Raji (cell line): ENCODE measurements around the gene BDKRB2.

Experiments used
- POLR2A ChIP-seq: IDR thresholded peaks from 2 replicates; pipeline ENCODE4 v1.6.1; 2011; ENCODE audit warnings: low read depth, low read length, control low read depth; ENCODE audit not compliant: insufficient read depth

The BDKRB2 gene

DNA sequence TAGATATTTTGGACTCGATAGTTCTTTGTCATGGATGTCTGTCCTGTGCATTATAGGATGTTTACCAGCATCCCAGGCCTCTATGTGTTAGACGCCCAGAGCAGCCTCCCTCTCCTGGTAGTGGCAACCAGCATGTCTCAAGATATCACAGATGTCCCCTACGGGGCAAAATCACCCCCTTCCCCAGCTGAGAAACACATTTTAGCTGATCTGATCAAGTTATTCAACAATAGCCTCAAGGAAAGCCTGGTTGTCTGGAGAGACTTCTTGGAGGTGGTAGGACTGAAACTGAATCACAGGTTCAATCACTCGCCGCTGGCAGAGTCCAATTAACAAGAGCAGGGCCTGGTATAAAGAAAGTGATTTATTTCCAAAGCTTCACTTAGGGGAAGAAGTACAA is 69.0 kb downstream of the BDKRB2 start:
- no peak for TF ChIP-seq POLR2A

DNA sequence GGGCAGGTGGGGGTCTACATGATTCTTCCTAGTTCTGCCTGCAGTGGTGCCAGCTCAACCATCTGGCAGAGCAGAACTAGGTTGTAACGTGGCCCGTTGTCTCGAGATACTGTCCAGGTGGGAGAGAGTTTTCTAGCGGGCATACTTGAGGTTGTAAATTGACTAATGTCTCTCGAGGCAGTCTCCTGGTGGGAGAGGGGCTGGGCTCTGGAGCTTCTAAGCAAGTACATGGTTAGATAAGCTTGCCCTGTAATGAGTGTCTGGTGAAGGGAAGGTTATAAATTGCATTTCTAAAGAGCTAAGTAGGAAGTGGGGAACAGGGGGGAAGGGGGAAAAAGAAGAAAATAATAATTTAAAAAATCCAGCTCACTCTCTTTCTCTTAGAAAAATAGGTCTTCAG is 69.5 kb downstream of the BDKRB2 start:
- TF ChIP-seq POLR2A, result no peak

DNA sequence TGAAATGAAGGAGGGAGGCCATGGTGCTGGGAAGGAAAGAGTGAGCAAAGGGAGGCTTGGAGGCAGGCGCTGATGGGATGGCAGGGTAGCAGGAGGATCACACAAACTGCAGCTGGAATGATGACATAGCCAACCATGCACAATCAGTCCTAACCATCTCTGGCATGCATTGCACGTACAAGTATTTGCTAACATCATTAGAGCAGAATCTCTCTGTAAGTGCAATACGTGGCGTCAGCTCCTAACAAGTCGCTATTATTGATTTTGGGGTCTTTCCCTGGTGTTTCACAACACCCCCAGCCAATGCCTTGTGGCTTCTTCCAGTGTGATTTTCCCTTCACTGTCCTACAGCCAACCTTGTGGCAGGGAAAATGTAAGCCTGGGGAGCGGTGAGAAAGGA is 69.9 kb downstream of the BDKRB2 start:
- TF ChIP-seq POLR2A, result no peak

DNA sequence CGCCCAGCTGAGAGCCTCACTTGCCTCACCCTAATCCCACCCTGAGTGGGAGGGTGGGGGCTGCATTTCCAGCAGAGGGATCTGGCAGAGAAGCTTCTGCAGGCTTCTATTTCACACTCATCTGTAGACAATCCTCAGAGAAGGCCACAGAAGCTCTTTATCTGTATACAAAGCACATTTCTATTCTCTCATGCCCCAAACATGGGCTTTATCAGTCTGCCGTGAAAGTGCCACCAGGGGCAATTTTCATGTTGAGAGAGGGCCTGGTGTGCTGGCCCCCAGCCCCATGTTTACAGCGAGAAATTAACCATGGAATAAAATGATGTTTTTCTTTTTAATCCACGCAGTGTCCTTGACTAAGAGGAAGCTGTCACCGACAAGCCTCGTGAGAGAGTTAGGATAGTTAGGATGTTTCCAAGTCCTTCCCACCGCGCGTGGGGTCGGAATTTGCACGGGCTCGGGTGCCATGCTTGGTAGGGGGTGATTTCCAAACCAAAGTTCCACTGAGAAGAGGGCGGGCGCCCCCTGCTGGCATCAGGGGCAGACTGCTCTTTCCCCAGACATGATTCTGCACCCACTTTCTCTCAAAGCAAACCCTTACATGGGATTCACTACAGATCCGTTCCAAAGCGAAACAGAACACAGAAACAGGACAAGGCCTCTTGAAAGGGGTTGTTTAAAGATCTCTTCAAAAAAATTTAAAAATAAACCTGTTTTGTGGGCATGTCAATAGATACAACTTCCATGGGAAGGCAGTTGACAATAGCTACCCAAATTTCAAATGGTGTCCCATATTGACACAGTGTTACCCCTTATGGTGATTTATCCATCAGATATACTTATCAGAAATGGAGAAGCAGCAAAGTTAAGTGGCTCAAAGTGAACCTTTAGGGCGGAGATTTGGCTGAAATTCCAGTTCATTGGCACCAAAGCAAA is 70.8 kb downstream of the BDKRB2 start:
- TF ChIP-seq POLR2A, result no peak

DNA sequence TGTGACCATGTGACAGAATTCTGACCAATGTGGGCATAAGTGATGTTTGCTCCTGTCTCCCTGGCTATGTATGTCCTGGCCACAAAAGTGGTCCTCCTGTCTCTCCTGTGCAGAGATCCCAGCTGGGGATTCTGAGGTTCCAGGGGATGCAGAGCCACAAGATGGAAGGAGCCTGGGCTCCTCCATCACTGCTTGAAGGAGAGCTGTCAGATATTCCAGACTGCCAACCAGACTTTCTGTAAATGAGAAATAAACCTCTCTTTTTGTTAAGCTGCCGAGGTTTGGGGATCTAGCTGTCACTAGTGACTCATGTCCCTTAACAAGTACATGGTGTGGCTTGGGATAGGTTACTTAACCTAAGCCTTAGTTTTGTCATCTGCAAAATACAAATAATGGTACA is 73.3 kb downstream of the BDKRB2 start:
- no peak for TF ChIP-seq POLR2A

DNA sequence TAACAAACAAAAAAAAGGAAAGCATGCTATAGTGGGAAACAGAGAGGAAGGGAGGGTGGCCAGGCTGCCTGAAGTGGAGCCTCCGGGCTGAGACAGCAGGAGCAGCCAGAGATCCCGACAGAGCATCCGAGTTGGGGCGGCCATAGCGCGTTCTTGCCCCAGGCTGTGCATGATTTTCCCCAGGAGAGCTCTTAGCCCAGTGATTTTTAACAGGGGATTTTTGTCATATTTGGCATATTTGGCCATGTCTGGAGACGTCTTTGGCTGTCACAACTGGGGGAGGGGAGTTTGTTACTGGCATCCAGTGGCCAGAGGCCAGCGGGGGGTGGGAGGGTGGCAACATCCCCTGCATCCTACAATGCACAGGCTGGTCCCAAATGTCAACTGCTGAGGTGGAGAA is 74.9 kb downstream of the BDKRB2 start:
- no peak for TF ChIP-seq POLR2A

DNA sequence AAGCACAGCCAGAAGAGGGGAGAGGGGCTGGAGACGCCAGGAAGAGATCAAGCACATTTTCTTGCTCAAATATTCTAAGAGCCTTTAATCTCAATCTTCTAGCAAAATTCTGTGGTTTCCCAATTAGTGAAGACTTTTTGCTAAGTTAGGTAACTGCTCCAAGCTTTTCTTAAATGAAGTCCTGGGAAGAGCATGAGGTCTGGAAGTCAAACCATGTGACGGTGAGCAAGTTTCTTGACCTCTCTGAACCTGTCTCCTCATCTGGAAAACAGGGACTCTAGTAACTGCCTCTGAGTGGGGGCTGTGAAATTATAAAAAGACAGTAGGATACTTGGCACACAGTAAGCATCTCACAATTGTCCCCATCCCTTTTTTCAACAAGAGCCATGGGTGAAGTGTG is 75.5 kb downstream of the BDKRB2 start:
- TF ChIP-seq POLR2A, result no peak

DNA sequence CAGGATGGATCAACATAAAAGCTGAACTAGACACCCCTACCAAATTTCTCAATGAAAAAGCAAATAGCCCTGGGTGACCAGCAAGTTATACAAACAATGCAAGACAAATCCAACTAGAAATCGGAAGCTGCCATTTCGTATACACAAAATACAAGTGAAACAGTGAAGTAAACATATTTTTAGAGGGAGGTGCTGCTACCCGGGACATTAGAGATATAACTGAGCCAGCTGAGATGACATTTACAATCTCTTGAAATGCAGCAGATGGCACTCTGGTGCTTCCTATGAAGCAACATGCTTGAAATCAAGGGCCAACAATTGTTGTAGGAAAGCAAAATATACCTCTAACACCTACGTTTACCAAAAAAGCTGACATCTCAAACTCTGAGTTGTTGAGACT is 76.8 kb downstream of the BDKRB2 start:
- TF ChIP-seq POLR2A, result no peak

DNA sequence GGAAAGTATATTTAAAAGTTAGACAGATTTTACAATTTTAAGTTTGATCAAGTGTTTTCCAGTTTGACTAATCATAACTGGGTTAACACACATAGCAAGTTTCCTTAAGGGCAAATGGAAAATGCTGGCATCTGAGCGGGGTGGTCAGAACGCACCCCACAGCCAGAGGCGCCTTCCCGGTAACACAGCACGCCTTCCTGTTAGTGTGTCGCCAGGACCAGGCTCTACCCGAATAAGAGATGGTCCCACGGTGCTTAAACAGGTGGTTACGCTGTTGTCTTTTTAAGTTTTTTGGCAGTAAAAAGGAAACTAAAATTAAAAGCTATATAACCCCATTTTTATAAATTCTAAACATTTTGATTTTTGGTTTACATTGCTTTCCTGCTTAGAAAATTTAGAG is 79.4 kb downstream of the BDKRB2 start:
- no peak for TF ChIP-seq POLR2A

DNA sequence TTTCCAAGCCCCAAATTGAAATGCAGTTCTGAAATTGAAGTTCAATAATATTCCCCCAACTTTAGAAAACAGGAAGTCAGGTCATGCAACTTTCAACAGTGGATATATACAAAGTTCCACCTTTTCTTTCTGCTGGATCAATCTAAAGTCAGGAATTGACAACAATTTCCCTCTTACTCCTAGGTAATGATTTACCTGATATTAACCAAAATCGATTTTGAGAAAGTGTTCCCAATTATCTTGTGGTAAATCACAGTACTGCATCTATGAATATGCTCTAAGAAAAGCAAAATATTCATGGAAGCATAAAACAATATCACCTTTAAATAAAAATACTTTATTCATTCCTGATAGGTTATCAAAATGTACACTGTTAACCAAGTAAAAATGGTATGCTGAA is 79.8 kb downstream of the BDKRB2 start:
- no peak for TF ChIP-seq POLR2A

DNA sequence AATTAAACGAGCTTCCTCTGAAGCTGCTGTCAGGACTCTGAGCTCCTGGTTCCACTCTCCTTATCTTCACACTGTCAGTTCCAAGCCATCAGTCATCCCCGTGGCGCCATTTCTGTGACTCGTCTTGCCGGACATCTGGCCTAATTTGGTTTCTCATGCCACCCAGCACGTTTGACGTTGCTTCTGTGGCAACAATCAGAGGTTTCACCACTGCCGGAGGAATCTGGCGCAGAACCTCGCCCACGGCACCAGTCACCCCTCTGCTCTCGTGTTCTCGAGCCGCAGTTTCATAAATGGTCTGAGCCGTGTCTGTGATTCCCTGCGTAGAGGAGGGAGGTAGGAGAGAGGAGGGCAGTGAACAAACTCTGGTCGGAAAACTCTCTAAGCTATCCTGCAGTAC is 81.0 kb downstream of the BDKRB2 start:
- TF ChIP-seq POLR2A, result no peak

DNA sequence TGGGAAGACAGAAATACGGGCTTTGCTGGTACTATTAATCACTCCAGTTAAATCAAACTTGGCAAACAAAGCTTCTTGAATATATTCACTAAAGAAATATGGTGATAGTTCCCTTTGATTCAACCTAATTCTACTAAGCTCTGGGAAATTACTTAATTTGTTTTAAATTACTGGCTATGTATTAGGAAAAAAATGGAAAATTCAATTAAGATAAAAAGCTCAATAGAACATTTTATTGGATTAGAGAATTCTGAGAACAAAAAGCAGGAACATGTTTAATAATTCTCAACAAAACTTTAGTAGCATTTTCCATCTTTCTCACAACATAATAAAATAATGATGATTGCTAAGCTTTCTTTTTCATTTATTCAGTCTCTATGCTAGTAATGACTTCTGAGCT is 81.6 kb downstream of the BDKRB2 start:
- no peak for TF ChIP-seq POLR2A

DNA sequence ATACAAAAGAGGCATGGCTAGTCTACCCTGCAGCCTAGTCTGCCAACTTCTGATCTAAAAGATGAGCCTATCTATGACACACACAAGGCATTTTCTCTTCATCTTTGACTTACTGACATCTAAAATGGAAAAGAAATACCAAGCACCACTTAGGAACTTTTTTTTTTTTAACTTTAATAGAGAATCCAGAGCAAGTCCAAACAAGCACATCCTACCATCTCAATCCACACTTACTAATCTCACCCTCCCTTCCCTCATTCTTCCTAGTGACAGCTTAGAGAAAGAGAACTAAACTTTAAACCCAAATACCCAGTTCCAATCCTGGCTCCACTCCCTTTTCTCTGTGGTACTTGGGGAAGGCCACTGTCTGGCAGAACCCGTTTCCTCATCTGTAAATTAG is 83.2 kb downstream of the BDKRB2 start:
- TF ChIP-seq POLR2A, result no peak
